G401.6 (cell line): ENCODE results near the gene UNC13A.
A peak's percentile ranks its signal among the peaks of the same experiment; 100 is the strongest.

Source experiments
- FAIRE-seq: peaks from 2 replicates; lab custom pipeline; 2012; peaks lifted over from hg19 to GRCh38; lab: Jason Lieb, UNC

The UNC13A gene

DNA sequence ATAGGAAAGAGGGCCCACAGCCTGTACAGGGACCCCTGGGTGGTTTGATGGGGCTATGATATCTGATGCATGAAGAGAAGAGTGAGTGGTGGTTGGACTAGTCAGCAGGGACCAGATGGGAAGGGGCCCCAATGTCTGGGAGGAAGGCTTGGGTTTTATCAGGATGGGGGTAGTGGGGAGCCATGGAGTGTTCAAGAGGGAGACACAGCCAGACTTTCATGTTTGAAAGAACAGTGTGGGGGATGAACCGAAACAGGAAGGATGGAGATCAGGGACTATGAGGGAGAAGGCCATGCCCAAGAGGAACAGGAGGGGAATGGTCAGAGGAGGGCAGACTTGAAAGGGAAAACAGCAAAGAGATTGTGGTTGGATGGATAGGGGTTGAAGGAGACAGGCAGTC lies 63.1 kb downstream of the UNC13A start:
- FAIRE-seq = no peak

DNA sequence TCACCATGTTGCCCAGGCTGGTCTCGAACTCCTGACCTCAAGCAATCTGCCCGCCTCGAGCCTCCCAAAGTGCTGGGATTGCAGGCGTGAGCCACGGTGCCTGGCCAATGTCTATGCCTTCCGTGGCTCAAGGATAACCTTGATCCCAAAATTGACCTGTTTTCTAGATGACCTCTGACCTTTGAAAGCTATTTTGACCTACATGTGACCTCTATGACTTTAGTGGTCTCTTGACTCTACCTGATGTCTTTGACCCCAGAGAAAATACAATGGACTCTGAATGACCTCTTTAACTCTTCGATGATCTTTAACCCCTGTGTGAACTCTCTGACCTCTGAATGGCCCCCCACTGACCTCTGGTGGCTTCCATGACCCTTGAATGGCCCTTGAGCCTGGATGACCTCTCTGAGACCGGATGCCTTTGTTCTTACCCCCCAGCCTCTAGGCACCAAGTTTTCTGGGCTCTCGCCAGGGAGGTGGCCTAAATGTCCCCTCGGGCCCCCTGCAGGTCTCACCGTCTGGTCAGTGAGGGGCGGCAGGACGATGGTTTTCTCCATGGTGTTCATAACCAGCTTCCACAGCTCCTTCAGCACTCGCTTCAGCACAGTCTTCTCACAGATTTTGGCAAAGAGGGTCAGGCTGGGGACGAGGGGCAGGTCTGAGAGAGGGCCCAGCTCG lies 63.7 kb downstream of the UNC13A start:
- no peak for FAIRE-seq

DNA sequence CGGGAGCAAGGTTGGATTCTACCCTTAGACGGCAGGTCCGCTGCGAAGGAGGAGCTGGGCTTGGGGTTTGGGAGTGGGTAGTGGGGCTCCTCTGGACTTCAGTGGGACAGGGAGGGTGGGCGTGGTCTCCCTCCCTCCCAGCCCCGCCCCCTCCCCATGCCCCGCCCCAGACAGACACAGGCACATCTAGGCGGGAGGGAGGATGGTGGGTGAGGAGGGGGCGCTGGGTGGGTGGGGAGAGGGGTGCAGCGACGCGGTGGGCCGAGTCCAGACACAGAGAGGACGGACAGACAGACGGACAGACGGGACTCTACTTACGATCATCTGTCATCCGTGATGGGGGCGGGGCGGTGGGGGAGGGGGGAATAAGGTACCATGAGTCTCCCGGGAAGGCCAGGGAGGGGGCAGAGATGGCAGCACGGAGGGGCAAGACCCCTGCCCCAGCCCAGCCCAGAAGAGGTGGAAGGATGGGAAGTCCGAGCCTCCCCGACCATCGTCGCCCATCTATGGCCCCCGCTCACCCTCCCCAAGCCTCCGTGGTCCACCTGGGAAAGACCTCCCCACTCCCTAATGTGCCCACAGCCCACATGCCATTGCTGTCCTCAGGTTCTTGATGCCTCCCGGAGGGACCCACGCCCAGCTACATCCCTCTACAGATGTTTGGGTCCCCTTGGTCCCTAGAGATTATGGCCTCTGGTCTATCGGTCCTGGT lies 64.8 kb downstream of the UNC13A start:
- FAIRE-seq = no peak

DNA sequence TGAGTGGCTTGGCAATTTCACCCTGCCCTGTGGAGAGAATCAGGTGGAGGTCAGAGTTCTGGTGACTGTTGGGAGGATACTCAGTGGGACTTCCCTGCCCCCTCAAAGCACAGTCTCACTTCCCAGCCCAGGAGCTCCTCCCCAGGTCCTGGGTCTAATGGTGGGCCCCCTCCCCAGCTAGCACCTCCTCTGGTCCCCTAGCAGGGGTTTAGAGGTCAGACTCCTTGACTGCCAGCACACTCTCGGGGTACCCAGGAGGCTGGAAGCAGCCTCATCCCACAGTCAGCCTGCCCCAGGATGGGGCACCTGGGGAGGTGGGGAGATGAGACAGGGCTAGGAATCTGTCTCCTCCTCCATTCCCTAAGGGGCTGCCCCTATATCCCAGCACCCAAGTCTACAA lies 67.5 kb downstream of the UNC13A start:
- no peak for FAIRE-seq

DNA sequence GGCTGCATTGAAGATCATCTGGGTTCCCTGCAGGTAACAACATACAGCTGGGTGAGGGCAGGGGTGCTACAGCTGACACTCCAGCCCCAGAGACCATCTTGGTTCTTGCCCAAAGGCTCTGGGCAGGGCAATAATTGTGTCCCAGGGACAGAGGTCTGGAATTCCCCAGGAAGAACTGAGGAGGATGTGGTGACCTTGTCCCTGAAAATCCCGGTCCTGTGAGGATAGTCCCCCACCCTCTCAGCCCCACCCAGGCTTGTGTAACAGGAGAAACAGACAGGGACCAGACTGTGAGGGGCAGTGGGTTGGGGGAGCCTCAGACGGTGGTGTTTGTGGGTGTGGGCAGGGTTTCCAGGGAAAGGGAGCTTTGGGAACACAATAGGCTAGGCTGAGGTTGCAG lies 69.2 kb downstream of the UNC13A start:
- no peak for FAIRE-seq

DNA sequence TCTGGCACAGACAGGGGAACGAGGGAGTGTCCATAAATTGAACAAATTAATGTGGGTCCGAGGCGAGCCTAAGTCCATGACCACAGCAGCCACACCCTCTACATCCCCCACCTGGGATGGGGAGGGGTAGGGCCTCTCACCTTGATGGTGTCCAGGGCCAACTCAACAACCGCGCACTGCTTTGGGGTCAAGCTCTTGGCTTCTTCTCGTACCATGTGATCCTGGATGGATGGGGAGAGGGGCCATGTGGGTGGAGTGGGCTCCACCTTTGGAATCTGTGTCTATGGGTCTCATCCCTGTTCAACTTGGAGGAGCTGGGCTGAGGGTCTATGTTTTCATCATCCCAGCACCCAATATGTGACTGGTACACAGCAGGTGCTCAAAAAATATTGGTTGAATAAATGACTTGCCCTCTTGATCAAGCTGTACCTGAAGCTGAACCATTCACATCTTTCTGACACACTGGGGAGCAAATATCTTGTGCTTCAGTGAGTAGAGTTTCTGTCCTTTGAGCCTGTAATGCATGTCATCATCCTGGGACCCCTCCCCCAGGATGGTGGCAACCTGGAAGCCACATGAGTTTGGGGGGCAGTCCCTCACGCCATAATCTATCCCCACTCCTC lies 69.8 kb downstream of the UNC13A start:
- no peak for FAIRE-seq

DNA sequence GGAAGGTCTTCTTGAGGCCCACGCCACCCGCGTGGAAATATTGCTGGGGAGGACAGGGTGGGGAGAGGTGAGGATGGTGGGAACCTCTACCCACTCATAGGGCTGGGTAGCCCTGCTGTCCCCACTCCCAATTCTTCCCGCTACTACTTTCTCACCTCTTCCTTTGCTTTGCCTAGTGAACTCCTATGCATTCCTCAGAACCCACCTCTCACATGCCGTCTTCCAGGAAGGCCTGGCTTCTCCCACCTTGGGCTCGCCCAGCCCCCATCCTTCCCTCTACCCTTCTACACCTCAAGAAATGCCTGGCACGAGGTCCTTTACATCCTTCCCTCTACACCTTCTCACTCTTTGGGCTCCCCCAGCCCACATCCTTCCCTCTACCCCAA lies 70.4 kb downstream of the UNC13A start:
- no peak for FAIRE-seq

DNA sequence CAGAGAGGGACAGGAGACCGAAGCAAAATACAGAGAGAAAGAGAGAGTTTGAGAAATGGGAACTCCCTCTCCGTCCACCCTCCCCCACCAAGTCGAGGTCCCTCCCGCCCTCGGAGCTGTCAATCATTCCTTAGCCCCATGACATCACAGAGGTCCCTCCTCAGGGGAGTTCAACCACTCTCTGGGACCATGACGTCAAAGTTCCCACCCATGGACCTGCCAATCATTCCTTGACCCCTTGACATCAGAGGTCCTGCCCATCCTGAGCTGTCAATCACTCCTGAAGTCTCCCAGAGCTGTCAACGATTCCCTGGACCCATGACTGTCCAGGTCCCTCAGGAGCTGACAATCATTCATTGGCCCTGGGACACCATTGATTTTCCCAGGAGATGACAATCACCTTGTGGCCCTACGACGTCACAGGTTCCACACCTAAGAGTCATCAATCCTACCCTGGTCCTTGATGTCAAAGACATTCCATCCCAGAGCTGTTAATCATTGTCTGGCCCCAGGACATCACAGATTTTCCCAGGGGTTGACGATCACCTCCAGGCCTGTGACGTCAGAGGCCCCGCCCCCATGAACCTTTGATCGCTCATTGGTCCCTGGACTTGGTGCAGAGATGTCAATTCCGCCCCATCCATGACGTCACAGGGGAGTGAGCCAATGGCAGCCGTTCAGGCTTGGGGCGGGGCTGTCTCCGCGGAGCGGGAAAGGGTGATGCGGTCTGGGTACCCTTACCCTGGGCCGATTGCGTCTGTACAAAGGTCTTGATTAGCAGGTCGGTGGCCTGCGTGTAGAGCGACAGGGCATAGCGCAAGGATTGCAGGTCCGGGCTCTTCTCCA lies 71.0 kb downstream of the UNC13A start:
- no peak for FAIRE-seq

DNA sequence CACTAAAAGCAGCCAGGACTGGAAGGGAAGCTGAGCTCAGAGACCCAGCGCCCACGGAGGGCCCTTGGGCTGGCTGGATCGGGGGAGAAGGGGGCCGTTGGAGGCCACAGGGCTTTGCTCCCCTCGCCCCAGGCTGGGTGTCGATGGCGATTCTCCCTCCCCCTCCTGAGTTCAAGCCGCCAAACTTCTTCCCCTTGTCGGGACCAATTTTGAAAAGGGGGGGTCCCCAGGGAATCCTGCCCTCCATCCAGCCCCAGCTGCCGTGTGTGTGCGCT lies 71.5 kb downstream of the UNC13A start:
- FAIRE-seq = no peak

DNA sequence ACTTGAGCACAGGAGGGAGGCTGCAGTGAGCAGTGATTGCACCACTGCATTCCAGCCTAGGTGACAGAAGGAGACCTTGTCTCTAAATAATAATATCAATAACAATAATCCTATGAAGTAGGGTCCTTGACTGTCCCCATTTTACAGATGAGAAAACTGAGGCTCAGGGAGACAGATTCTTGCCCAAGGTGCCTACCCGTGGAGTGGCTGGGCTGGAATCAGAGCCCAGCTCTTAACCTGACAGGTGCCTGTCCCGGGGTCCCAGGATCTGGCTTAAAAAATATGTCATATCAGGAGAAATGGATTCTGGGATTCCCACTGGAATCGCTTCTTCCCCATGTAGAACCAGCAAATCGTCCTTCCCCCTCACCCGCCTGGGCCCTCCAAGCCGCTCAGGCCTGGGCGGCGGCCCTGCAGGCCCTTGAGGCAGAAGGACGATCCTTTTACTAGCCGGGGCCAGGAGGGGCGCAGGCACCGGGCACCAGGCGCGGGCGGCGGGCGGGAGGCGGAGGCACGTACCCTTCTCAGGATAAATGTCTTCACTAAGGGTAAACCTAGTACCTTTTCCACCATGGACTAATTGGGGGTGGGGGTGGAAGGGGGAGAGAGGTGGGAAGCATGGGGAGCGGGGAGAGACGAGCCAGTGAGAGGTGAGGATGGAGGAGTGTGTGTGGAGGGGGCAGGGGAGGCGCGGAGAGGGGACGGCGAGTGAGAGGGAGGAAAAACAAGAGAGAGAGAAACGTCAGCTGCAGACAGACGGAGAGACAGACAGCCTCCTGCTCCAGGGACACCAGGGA lies 72.1 kb downstream of the UNC13A start:
- no peak for FAIRE-seq

DNA sequence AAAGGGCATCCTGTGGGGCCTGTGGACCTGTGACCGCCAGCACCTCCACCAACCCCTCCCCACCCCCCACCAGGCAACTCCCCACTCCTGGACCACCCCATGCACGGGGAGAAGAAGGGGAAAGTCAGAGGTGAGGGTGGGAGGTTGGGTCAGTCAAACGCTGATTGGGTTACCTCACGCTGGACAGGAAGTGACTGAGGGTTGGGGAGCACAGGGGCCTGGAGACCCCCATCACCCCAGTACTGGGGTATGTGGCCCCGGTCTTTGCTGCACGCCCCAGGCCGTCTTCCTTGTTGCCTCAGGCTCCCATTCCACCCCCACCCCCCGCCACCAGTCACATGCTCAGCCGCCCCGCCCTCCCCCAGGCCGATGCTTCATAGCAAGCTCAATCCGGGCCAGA lies 73.7 kb downstream of the UNC13A start:
- FAIRE-seq = no peak

DNA sequence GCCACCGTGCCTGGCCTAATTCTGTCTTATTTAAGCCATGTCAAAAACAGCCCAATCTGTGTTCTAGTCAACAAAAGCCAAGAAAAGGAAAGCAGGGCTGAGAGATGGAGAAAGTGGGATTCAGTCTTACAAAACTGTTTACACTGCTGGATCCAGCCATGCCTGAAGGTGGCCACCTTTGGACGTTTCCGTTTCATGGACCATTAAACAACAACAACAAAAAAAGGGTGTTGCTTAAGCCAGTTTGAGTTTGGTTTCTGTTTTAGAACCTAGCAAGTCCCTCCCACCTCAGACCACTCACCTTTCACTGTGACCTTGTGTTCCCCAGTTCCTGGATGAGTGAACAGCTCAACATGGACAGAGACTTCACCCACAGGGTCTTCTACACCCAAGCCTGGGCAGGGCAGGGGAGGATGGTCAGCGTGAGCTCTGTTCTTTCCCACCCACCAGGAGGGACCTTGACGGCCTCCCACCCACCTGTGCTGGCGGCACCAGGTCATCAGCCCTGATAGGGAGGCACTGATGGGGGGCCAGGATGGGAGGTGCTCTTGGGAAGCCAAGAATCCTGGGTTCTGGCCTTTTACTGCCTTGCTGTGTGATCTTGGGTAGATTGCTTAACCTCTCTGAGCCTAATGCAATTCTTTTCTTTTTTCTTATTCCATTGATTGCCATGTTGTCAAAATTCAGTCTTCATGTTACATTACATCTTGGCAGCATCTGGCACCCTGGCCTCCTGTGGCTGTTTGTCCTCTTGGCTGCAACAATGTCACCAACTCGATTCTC lies 76.5 kb downstream of the UNC13A start:
- FAIRE-seq = no peak

DNA sequence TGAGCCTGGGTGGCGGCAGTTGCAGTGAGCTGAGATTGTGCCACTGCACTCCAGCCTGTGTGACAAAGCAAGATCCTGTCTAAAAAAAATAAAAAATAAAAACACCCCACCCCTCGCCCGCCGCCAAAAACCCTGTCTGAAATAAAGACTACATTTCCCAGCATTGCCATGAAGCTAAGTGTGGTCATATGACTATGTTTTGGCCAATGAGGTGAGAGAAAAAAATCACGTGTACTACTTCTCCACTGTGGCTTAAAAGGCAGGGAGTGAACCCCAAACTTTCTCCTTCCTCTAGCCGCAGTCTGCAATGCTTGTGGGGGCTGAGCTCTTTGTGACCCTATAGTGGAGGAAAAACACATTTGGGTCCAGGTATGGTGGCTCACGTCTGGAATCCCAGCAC lies 77.8 kb downstream of the UNC13A start:
- no peak for FAIRE-seq

DNA sequence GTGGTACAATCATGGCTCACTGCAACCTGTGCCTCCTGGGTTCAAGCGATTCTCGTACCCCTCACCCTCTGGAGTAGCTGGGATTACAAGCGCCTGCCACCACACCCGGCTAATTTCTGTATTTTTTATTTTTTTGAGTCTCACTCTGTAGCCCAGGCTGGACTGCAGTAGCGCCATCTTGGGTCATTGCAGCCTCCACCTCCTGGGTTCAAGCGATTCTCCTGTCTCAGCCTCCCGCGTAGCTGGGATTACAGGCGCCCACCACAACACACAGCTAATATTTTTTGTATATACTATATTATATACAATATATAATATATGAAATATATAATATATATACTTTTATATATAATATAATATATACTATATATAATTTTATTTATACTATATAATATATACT lies 80.2 kb downstream of the UNC13A start:
- no peak for FAIRE-seq

DNA sequence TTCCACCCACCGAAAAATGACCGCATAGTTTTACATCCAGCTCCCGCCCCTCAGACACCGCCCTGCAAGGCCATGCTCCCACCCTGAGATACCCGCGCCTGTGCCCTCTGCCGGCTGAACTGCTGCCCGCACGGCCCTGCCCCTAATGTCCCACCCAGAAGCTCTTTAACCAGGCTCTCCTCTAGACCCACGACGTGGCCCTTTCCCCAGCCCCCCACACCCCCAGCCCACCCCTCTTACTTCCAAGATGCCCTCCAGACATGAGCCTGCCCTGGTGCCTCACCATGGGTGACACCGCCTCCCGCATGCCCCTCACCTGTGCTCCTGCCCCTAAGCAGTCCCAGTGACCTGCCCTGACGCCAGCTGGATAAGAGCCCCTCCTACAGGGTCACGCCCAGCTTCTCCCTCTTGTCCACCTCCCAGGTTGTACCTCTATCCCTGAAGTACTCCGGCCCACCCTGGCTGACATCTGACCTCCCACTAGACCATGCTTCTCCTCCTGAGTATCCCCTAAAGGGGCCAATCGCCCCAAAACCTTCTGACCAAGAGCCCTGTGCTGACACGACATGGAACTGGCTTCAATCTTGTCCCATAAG lies 81.5 kb downstream of the UNC13A start:
- no peak for FAIRE-seq

DNA sequence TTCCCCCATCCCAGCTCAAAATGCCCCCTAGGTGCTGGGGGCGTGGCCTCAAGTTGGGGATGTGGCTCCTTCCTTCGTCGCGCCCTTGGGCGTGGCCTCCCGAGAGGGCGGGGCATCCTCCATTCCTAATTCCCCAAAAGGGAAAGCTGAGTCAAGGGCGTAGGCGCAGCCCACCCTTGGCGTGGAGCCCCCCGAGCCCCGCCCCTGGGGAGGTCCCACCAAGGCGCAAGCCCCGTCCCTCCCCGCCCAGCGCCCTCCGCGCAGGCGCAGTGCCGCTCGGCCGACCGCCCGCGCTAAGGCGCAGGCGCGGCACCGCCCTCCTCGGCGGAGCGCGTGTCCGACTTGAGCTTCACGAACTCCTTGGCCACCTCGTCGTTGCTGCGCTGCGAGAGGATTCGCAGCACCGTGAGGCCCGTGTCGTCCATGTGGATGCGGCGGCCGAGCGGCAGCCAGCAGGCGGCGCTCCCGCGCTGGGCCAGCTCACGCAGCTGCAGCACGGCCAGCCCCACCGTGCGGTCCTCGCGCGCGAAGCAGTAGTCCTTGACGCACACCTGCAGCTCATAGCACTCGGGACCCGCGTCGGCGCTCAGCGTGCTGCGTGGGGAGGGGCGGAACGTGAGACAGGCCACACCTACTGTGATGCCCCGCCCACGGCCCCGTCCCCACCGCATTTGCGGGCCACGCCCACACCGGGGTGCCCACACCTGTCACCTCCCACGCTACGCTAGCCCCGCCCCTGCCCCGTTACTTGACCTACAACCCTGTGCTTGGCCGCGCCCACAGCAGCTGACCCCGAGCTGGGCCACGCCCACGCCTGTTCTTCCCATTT lies 82.2 kb downstream of the UNC13A start:
- peak; percentile 98 for FAIRE-seq

DNA sequence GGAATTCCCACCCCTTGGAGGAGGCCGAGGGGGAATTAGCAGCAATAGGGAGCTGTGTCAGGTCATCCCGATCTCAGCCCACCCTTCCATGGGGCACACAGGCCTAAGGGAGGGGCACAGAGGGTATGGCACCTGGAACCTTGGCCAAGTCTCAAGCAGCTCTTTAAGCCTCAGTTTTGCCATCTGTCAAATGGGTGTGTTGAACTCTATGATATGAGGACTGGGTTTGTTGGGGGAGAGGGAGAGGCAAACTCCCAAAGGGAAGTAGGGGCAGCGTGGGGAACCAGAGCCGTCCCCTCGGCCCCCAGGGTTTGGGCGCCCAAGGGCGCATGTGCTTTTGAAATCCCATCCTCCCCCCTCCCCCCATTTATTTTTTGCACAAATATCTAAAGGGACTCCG lies 83.0 kb downstream of the UNC13A start:
- FAIRE-seq = no peak

DNA sequence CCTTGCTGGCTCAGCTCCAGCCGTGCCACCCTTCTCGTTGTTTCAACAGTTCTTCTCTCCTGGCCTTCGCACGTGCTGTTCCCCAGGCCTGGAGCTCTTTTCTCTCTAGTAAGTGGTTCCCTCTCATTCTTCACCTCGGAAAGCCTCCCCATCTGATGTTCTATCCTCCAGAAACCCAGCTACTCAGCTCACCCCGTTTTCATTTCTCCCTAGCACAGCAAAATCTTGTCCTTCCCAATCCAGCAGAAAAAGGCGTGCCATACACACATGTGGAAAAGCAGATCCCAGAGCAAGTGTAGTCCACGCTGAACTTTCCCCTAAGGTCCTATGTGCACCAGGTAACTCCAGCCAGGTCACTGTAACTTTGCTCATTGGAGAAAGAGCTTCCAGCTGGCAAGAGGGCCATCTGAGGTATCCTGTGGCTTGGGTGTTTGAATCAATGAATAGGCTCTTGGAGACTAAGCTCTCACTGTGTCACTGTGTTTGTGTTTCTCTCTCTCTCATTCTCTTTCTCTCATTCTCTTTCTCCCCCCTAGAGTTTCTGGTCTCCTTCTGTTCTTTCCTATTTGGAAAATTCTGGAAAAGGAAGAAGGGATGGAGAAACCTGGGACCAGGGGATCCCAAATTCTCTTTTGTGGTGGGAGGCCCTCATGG lies 83.7 kb downstream of the UNC13A start:
- no peak for FAIRE-seq

DNA sequence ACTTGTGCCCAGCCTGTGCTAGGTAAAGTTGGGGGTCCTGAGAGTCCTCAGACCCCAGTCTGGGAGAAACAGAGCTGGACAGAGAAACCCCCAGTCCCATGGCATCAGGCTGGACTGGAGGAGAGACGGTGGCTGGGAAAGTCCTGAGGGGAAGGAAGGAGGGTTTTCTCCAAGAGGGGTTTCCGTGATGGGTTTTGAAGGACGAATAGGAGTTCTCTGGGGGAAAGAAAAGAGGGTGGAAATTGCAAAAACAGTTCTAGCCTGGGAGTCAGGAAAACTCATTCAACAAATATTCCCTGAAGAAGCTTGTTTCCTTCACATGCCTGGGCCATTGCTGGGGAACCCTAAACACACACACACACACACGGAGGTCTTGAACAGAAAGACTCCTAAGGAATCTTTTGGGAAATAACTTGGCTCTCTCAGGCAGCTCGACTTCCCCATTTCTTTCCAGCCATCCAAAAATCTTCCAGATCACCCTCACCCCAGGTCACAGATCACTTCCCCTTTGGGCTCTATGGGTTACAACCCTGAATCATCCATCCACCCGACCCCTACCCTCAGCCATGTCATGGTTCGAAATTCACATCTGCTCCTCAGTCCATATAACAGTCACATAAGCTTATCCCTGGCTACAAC lies 85.2 kb downstream of the UNC13A start:
- FAIRE-seq = no peak
